Measurements from ENCODE around the gene NOLC1.

GRCh38 chr10:102132193-102132562, 20.0 kb upstream of the NOLC1 start:
- TF ChIP-seq CTCF (IDR thresholded peaks at IDR 0.05; ENCODE audit: low read depth, low read length, missing input control) = no peak
- TF ChIP-seq FOXA1 (IDR thresholded peaks at IDR 0.05) = no peak
- TF ChIP-seq REST (IDR thresholded peaks at IDR 0.05) = no peak
- no peak for TF ChIP-seq YY1 (IDR thresholded peaks at IDR 0.05)
- TF ChIP-seq ZBTB33 (IDR thresholded peaks at IDR 0.05) = no peak
- no peak for TF ChIP-seq FOXA2 (IDR thresholded peaks at IDR 0.05)
- no peak for TF ChIP-seq HNF4G (IDR thresholded peaks at IDR 0.05)
- no peak for TF ChIP-seq MAX (IDR thresholded peaks at IDR 0.05)
- no peak for TF ChIP-seq HNF4A (conservative IDR thresholded peaks at IDR 0.05)
- no peak for TF ChIP-seq RAD21 (IDR thresholded peaks at IDR 0.05)
- TF ChIP-seq TAF1 (conservative IDR thresholded peaks at IDR 0.05) = no peak
- TF ChIP-seq RXRA (IDR thresholded peaks at IDR 0.05) = no peak
- no peak for TF ChIP-seq ATF3 (IDR thresholded peaks at IDR 0.05)
- no peak for TF ChIP-seq GABPA (IDR thresholded peaks at IDR 0.05 in 1 of 2, conservative IDR thresholded peaks at IDR 0.05 in 1 of 2)

Measured in liver (tissue), 3 donors.